K562 (cell line): ENCODE measurements around the gene KRTAP5-7.
"Not testable (repeated sequence)": the region's sequence is repeated elsewhere in the genome, so short reads cannot be mapped to it uniquely, and the experiment has no call there.

Source experiments
- PML ChIP-seq: IDR thresholded peaks from 2 replicates; pipeline ENCODE4 v1.6.1; 2012; ENCODE audit warnings: low read length, inconsistent platforms
- RBM15 ChIP-seq: fragments of 200-400 bp; formaldehyde crosslinking; IDR thresholded peaks from 2 replicates; pipeline ENCODE4 v1.6.1; 2018; ENCODE audit warnings: mild to moderate bottlenecking, low read length, moderate library complexity; ENCODE audit not compliant: insufficient read depth

- not testable (repeated sequence) for TF ChIP-seq PML, RBM15
These were observed 39.8 kb downstream of the KRTAP5-7 start for GRCh38 chr11:71566626-71567599.
